Colonic mucosa (tissue), 4 donors: ENCODE data around the gene THEMIS. TPM values are rescaled to one million over a fixed set of nuclear protein-coding genes. Genes with fewer than 3 reads are reported as not detected.
A peak's percentile ranks its signal among the peaks of the same experiment; 100 is the strongest.

Experiments used
- DNase-seq: peaks from one replicate; pipeline ENCODE4 v3.0.0-alpha.2; 2020
- H3K27ac ChIP-seq: fragments of 200-600 bp; one replicate; pipeline ENCODE4 v1.8.0; 2021
- H3K27me3 ChIP-seq: fragments of 200-600 bp; one replicate; pipeline ENCODE4 v1.8.0; 2021
- H3K36me3 ChIP-seq: fragments of 200-600 bp; one replicate; pipeline ENCODE4 v1.8.0; 2021
- H3K4me1 ChIP-seq: fragments of 200-600 bp; one replicate; pipeline ENCODE4 v1.8.0; 2021; ENCODE audit warnings: mild to moderate bottlenecking
- H3K4me3 ChIP-seq: fragments of 200-600 bp; one replicate; pipeline ENCODE4 v1.8.0; 2021
- H3K9ac ChIP-seq, 2 donors: one replicate each; pipeline ENCODE4 v1.7.0; 2013; ENCODE audit warnings: control low read depth in 2 of 2, low read depth in 2 of 2, low read length in 2 of 2
- H3K9me3 ChIP-seq: fragments of 200-600 bp; one replicate; pipeline ENCODE4 v1.8.0; 2021
- CTCF ChIP-seq: fragments of 200-600 bp; IDR thresholded peaks from one replicate; pipeline ENCODE4 v1.8.0; 2022; ENCODE audit warnings: antibody characterized with exemption, mild to moderate bottlenecking
- intact Hi-C: fragments of 100-400 bp; cut with DNase I; formaldehyde crosslinking; loops from one replicate; pipeline ENCODE4 v1.14.1; 2022
- total RNA-seq, 2 donors: library from RNA; stranded (reverse); fragmentation: NEBNext Ultra II Directional in 1 of 2; extraction: Animal tissue kit (Norgen Biotek cat#: 25700) in 1 of 2; gene quantifications; one replicate each; pipeline ENCODE4 v1.2.1, GENCODE V29; 2021
- donor health status: healthy.
- donor health status: DM: no; HTN: no; CAD: no.
- donor health status: DM: no; HTN: no; CAD: no.

The THEMIS gene
- under 1 TPM; 0.96 TPM for total RNA-seq

GRCh38 chr6:127900935-127901334 lies at the start of gene THEMIS:
TSS of gene THEMIS (minus strand) at chr6:127901058. CDS start at chr6:127900932, 126 bp downstream.
- Histone ChIP-seq H3K4me3 (peak within 1 kb of the TSS; percentile 2), H3K9me3 (no peaks in the 10 kb centered on the region), H3K27ac (no peak within 1 kb of the TSS), H3K27me3 (no peaks in the 10 kb centered on the region), H3K36me3 (no peaks in the 10 kb centered on the region), H3K9ac (no peak within 1 kb of the TSS), H3K4me1 (no peaks in the 10 kb centered on the region)
- TF ChIP-seq CTCF: no peak
- DNase-seq: no peak
- intact Hi-C loops: no loop called here

- intact Hi-C loops: no loop called here
- H3K4me1 ChIP-seq: no peaks in the 10 kb centered on the region
Observed at GRCh38 chr6:127949251-127949650, 48.4 kb upstream of the THEMIS start.

GRCh38 chr6:127946388-127946787 lies 45.5 kb upstream of the THEMIS start:
- no peaks in the 10 kb centered on the region for H3K27me3 ChIP-seq
- no peaks in the 10 kb centered on the region for H3K9me3 ChIP-seq
- H3K27ac ChIP-seq: no peak overlapping the region
- H3K36me3 ChIP-seq: no peaks in the 10 kb centered on the region
- H3K4me1 ChIP-seq: no peaks in the 10 kb centered on the region
- no peak overlapping the region for H3K9ac ChIP-seq
- no peak for TF ChIP-seq CTCF
- intact Hi-C loops: no loop called here
- no peak overlapping the region for H3K4me3 ChIP-seq
- no peak for DNase-seq

More at GRCh38 chr6:127949251-127949650, 48.4 kb upstream of the THEMIS start:
- H3K27me3 ChIP-seq: no peaks in the 10 kb centered on the region
- no peak overlapping the region for H3K27ac ChIP-seq
- H3K36me3 ChIP-seq: no peaks in the 10 kb centered on the region
- no peak for DNase-seq
- no peaks in the 10 kb centered on the region for H3K9me3 ChIP-seq
- no peak overlapping the region for H3K4me3 ChIP-seq
- H3K9ac ChIP-seq: no peak overlapping the region
- TF ChIP-seq CTCF: no peak

- no peaks in the 10 kb centered on the region for H3K36me3 ChIP-seq
- TF ChIP-seq CTCF: no peak
- DNase-seq: no peak
- no peak overlapping the region for H3K9ac ChIP-seq
- H3K27ac ChIP-seq: no peak overlapping the region
- H3K4me1 ChIP-seq: no peaks in the 10 kb centered on the region
- H3K9me3 ChIP-seq: no peaks in the 10 kb centered on the region
- H3K4me3 ChIP-seq: no peak overlapping the region
- intact Hi-C loops: no loop called here
- no peaks in the 10 kb centered on the region for H3K27me3 ChIP-seq
Observed at GRCh38 chr6:127945434-127946097, 44.7 kb upstream of the THEMIS start.

- H3K27me3 ChIP-seq: no peaks in the 10 kb centered on the region
- no peak for DNase-seq
- no peak overlapping the region for H3K4me3 ChIP-seq
- no peak for TF ChIP-seq CTCF
- H3K9me3 ChIP-seq: no peaks in the 10 kb centered on the region
- H3K27ac ChIP-seq: no peak overlapping the region
- H3K9ac ChIP-seq: no peak overlapping the region
- H3K36me3 ChIP-seq: no peaks in the 10 kb centered on the region
- intact Hi-C loops: no loop called here
- H3K4me1 ChIP-seq: no peaks in the 10 kb centered on the region
Observed at GRCh38 chr6:127941228-127941627, 40.4 kb upstream of the THEMIS start.
